PC-3 (cell line): ENCODE results near the gene CELA2B. TPM values are rescaled to one million over a fixed set of nuclear protein-coding genes. Genes with fewer than 3 reads are reported as not detected.
"Not testable (repeated sequence)": the region's sequence is repeated elsewhere in the genome, so short reads cannot be mapped to it uniquely, and the experiment has no call there.

Source experiments
- ATAC-seq: fragments of 200-7000 bp; cut with Tn5 transposase; 2 replicates; pipeline ENCODE4 v1.9.1; 2020; ENCODE audit warnings: mild to moderate bottlenecking, moderate library complexity
- BruUV-seq: library from RNA; stranded (reverse); fragments of 400-500 nt; replicated peaks from 2 replicates; lab custom pipeline; 2021; lab: Mats Ljungman, UMichigan
- CTCF ChIA-PET: fragments of 300-600 bp; sonication (Branson Sonifier 250); formaldehyde crosslinking; loops from one replicate; lab custom pipeline; 2022; ENCODE audit warnings: antibody characterized with exemption; lab: Charles Lee
- POLR2A ChIA-PET: fragments of 300-600 bp; sonication (Branson Sonifier 250); formaldehyde crosslinking; loops from one replicate; lab custom pipeline; 2022; ENCODE audit warnings: antibody characterized with exemption; ENCODE audit not compliant: unreplicated experiment; lab: Charles Lee
- DNase-seq: peaks from one replicate; pipeline ENCODE4 v3.0.0-alpha.2; 2015
- H2AFZ ChIP-seq: fragments of 300-600 bp; sonication (generic); 2 replicates; pipeline ENCODE4 v1.6.0; 2016; ENCODE audit warnings: antibody characterized with exemption, low read length
- H3F3A ChIP-seq: fragments of 300-600 bp; sonication (generic); one replicate; pipeline ENCODE4 v1.6.0; 2017; ENCODE audit warnings: antibody characterized with exemption, low read length, control low read depth, mild to moderate bottlenecking; ENCODE audit not compliant: unreplicated experiment
- H3K27ac ChIP-seq: fragments of 300-600 bp; sonication (generic); 2 replicates; pipeline ENCODE4 v1.5.1; 2016; ENCODE audit warnings: mild to moderate bottlenecking, low read length
- H3K27me3 ChIP-seq: fragments of 300-600 bp; sonication (generic); 2 replicates; pipeline ENCODE4 v1.6.1; 2016; ENCODE audit warnings: low read length, mixed read lengths
- H3K36me3 ChIP-seq: fragments of 300-600 bp; sonication (generic); 2 replicates; pipeline ENCODE4 v1.6.1; 2016; ENCODE audit warnings: low read depth, mixed run types, low read length, mixed read lengths
- H3K4me1 ChIP-seq: fragments of 300-600 bp; sonication (generic); 2 replicates; pipeline ENCODE4 v1.5.1; 2016; ENCODE audit warnings: low read length; ENCODE audit not compliant: insufficient read depth
- H3K4me2 ChIP-seq: fragments of 300-600 bp; sonication (generic); 2 replicates; pipeline ENCODE4 v1.6.0; 2016; ENCODE audit warnings: low read length
- H3K4me3 ChIP-seq: fragments of 300-600 bp; sonication (generic); 2 replicates; pipeline ENCODE4 v1.5.1; 2016; ENCODE audit warnings: mild to moderate bottlenecking, low read length, mixed read lengths
- H3K79me2 ChIP-seq: fragments of 300-600 bp; sonication (generic); 2 replicates; pipeline ENCODE4 v1.6.1; 2017; ENCODE audit warnings: low read length, mixed read lengths
- H3K9ac ChIP-seq: fragments of 300-600 bp; sonication (generic); 2 replicates; pipeline ENCODE4 v1.6.0; 2016; ENCODE audit warnings: mild to moderate bottlenecking, low read length
- H3K9me2 ChIP-seq: fragments of 300-600 bp; sonication (generic); replicated peaks from 2 replicates; pipeline ENCODE4 v1.6.1; 2016; ENCODE audit warnings: mixed run types, low read length, mixed read lengths
- H3K9me3 ChIP-seq: fragments of 300-600 bp; sonication (generic); 2 replicates; pipeline ENCODE4 v1.6.1; 2016; ENCODE audit warnings: low read length, mixed read lengths
- H4K20me1 ChIP-seq: fragments of 300-600 bp; sonication (generic); 2 replicates; pipeline ENCODE4 v1.6.1; 2016; ENCODE audit warnings: low read length, mixed read lengths
- EZH2 ChIP-seq: fragments of 300-600 bp; sonication (generic); IDR thresholded peaks from one replicate; pipeline ENCODE4 v1.6.1; 2017; ENCODE audit warnings: antibody characterized with exemption, mild to moderate bottlenecking, low read length; ENCODE audit not compliant: unreplicated experiment
- EZH2phosphoT487 ChIP-seq: fragments of 300-600 bp; sonication (generic); IDR thresholded peaks from 2 replicates; pipeline ENCODE4 v1.6.1; 2018; ENCODE audit warnings: mild to moderate bottlenecking, antibody characterized with exemption, low read length, borderline replicate concordance
- intact Hi-C: fragments of 100-400 bp; cut with micrococcal nuclease; formaldehyde crosslinking; loops from 2 replicates; pipeline ENCODE4 v1.9.0; 2023
- total RNA-seq: library from RNA; depleted of rRNA; stranded (reverse); fragments of >200 nt; gene quantifications from 2 replicates; pipeline ENCODE4 v1.2.3, GENCODE V29; 2014
- TF ChIP-seq, protein P1 (sequence below): fragments of 300-600 bp; sonication (generic); conservative IDR thresholded peaks from 2 replicates; pipeline ENCODE4 v1.5.1; 2017; ENCODE audit warnings: antibody characterized with exemption, low read depth, mild to moderate bottlenecking, low read length

Gene CELA2B
- total RNA-seq, 1 experiment from 2014 or later, result not detected

DNA sequence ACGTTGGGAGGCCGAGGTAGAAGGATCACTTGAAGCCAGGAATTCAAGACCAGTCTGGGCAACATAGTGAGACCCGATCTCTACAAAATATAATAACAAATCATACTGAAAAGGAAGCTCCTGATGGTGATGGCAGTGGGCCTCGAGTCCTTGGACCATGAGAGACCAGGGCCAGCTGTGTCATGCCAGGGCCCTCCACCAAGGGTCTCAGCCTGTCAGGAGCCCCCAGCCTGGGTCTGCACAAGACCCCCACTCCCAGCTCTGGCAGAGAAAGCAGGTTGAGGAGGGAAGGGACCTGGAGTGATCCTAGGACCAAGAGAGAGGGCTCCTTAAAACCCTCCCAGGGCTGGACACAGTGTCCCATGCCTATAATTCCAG, 44.3 kb upstream of the CELA2B start:
- intact Hi-C loops, result loop anchor here (1.0 to 2.0 kb wide), 2 partner anchors 15 to 108 kb away; no protein-coding TSS in a partner anchor
- H3K4me1 ChIP-seq, result peaks cover 26% of the 10 kb centered on the region
- H3F3A ChIP-seq, result no peaks in the 10 kb centered on the region
- H2AFZ ChIP-seq, result no peak overlapping the region
- H3K79me2 ChIP-seq, result no peaks in the 10 kb centered on the region
- no TSS peak for BruUV-seq
- no peak overlapping the region for H3K4me2 ChIP-seq
- H3K9me3 ChIP-seq, result no peaks in the 10 kb centered on the region
- H4K20me1 ChIP-seq, result no peaks in the 10 kb centered on the region
- POLR2A ChIA-PET, result interaction anchor here (0.6 kb wide), 1 partner anchor 16 kb away, joined by 3 read pairs; no protein-coding TSS in a partner anchor
- H3K27me3 ChIP-seq, result no peaks in the 10 kb centered on the region
- DNase-seq, result no peak
- H3K36me3 ChIP-seq, result peaks cover 12% of the 10 kb centered on the region; the same call in 1 of the 2 replicates
- no peak overlapping the region for H3K4me3 ChIP-seq
- H3K9ac ChIP-seq, result no peak overlapping the region
- H3K9me2 ChIP-seq, result no peaks in the 10 kb centered on the region
- CTCF ChIA-PET, result interaction anchor here (0.5 to 1.1 kb wide), 3 partner anchors 66 to 108 kb away, joined by 5 to 12 read pairs (median 7); no protein-coding TSS in a partner anchor
- no peak overlapping the region for H3K27ac ChIP-seq
- no peak for ATAC-seq
- TF ChIP-seq EZH2 (no peak), EZH2phosphoT487 (no peak)
- TF ChIP-seq, protein P1, sequence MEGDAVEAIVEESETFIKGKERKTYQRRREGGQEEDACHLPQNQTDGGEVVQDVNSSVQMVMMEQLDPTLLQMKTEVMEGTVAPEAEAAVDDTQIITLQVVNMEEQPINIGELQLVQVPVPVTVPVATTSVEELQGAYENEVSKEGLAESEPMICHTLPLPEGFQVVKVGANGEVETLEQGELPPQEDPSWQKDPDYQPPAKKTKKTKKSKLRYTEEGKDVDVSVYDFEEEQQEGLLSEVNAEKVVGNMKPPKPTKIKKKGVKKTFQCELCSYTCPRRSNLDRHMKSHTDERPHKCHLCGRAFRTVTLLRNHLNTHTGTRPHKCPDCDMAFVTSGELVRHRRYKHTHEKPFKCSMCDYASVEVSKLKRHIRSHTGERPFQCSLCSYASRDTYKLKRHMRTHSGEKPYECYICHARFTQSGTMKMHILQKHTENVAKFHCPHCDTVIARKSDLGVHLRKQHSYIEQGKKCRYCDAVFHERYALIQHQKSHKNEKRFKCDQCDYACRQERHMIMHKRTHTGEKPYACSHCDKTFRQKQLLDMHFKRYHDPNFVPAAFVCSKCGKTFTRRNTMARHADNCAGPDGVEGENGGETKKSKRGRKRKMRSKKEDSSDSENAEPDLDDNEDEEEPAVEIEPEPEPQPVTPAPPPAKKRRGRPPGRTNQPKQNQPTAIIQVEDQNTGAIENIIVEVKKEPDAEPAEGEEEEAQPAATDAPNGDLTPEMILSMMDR, result no peak

DNA sequence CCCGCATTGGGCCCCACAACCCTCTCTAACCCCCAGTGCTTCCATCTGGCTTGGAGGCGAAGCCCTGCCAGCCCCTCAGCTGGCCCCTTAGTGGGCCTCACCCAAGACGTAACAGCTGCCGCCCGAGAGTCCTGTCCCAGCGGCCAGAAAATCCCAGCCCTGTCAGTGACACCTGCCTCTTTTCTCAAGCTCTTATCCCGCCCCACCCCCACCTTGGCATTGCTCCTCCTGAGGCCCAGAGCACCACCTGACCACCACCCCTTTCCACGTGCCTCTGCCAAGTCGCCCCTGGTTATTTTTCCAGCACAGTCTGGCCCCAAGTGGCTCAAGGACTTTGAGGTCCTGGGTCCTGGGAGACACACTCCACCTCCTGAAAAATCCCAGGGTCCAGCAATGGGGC, 43.6 kb upstream of the CELA2B start:
- peaks cover 8% of the 10 kb centered on the region; the same call in 1 of the 2 replicates for H3K36me3 ChIP-seq
- no peaks in the 10 kb centered on the region for H3K79me2 ChIP-seq
- ChIA-PET CTCF (interaction anchor here (0.6 to 1.0 kb wide), 2 partner anchors 95 to 109 kb away, joined by 5 read pairs; no protein-coding TSS in a partner anchor), POLR2A (interaction anchor here (0.6 kb wide), 1 partner anchor 16 kb away, joined by 3 read pairs; no protein-coding TSS in a partner anchor)
- peak overlapping the region; percentile 3; the same call in 1 of the 2 replicates for H3K9ac ChIP-seq
- peaks cover 23% of the 10 kb centered on the region for H3K4me1 ChIP-seq
- no peak for TF ChIP-seq EZH2
- TF ChIP-seq, protein P1, result no peak
- TF ChIP-seq EZH2phosphoT487, result no peak
- intact Hi-C loops, result loop anchor here (1.0 kb wide), 1 partner anchor 69 kb away; no protein-coding TSS in a partner anchor
- no peak for DNase-seq
- no peaks in the 10 kb centered on the region for H3K27me3 ChIP-seq
- ATAC-seq, result no peak
- no peaks in the 10 kb centered on the region for H3K9me3 ChIP-seq
- H3K9me2 ChIP-seq, result no peaks in the 10 kb centered on the region
- BruUV-seq, result no TSS peak
- H2AFZ ChIP-seq, result no peak overlapping the region
- H3K4me2 ChIP-seq, result no peak overlapping the region
- no peaks in the 10 kb centered on the region for H3F3A ChIP-seq
- H4K20me1 ChIP-seq, result no peaks in the 10 kb centered on the region
- H3K4me3 ChIP-seq, result no peak overlapping the region
- H3K27ac ChIP-seq, result peak overlapping the region; percentile 62

DNA sequence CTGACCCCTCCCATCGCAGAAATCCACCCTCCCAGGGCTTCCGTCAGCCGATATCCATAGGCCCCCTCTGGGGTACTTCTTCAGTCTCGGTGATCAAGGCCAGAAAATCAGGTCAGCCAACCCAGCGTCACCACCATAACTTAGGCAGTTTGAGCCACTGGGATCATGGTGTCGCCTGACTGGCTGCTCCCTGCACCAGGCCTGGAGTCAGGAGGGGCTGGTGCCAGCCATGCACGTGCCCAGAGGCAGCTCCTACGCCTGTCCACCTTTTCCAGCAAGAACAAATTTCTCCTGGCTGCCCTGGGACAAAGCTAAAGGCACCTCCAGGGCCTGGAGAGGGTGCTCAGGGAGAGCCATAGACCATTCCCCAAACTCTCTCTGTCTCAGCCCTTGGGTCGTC, 42.4 kb upstream of the CELA2B start:
- H4K20me1 ChIP-seq, result no peaks in the 10 kb centered on the region
- H3K27me3 ChIP-seq, result no peaks in the 10 kb centered on the region
- intact Hi-C loops, result loop anchor here (1.0 kb wide), 1 partner anchor 24 kb away; the partner anchor contains the start of gene EFHD2
- no peaks in the 10 kb centered on the region for H3K9me2 ChIP-seq
- H3K79me2 ChIP-seq, result no peaks in the 10 kb centered on the region
- no peak overlapping the region for H2AFZ ChIP-seq
- H3K9me3 ChIP-seq, result no peaks in the 10 kb centered on the region
- H3F3A ChIP-seq, result no peaks in the 10 kb centered on the region
- no TSS peak for BruUV-seq
- peaks cover 23% of the 10 kb centered on the region for H3K4me1 ChIP-seq
- H3K9ac ChIP-seq, result no peak overlapping the region
- DNase-seq (no peak), ATAC-seq (no peak)
- H3K27ac ChIP-seq, result no peak overlapping the region
- POLR2A ChIA-PET, result no interaction called here
- peaks cover 3% of the 10 kb centered on the region; the same call in 1 of the 2 replicates for H3K36me3 ChIP-seq
- TF ChIP-seq, protein P1, result no peak
- no peak for TF ChIP-seq EZH2
- TF ChIP-seq EZH2phosphoT487, result no peak
- H3K4me3 ChIP-seq, result no peak overlapping the region
- CTCF ChIA-PET, result no interaction called here
- H3K4me2 ChIP-seq, result no peak overlapping the region

DNA sequence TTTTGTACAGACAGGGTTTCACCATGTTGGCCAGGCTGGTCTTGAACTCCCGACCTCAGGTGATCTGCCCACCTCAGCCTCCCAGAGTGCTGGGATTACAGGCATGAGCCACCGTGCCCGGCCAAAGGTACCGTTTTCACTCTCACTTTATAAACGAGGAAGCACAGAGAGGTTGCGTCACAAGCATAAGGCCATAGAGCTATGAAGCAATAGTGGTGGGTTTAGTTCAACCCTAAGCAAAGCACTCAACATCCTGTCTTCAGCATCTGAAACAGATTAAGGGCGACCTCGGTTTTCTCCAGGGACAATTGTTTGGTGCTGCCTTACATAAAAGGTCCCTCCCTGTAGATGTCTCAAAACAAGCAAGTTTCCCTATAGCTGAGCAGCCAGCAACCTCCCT, 41.2 kb upstream of the CELA2B start:
- H3K27ac ChIP-seq, H3K79me2 ChIP-seq, H3K36me3 ChIP-seq, CTCF ChIA-PET, POLR2A ChIA-PET, H3K27me3 ChIP-seq, ATAC-seq, H3K4me3 ChIP-seq, DNase-seq, H3K9ac ChIP-seq, BruUV-seq, H3K9me3 ChIP-seq, H3K4me2 ChIP-seq, intact Hi-C loops, H3K9me2 ChIP-seq, H4K20me1 ChIP-seq, H3F3A ChIP-seq, H2AFZ ChIP-seq: not testable (repeated sequence)
- peaks cover 16% of the 10 kb centered on the region for H3K4me1 ChIP-seq
